Activated naive CD8-positive, alpha-beta T cell (primary cell): Measurements from ENCODE around the gene WDR93.

Source experiments
- H3K27ac Mint-ChIP-seq: one replicate; pipeline ENCODE4 v1.8.0; 2021; ENCODE audit warnings: mixed read lengths
- H3K27me3 Mint-ChIP-seq: one replicate; pipeline ENCODE4 v1.8.0; 2021; ENCODE audit warnings: mixed read lengths
- H3K36me3 Mint-ChIP-seq: one replicate; pipeline ENCODE4 v1.8.0; 2021; ENCODE audit warnings: mixed read lengths
- H3K4me1 Mint-ChIP-seq: one replicate; pipeline ENCODE4 v1.8.0; 2021; ENCODE audit warnings: low read depth, mixed read lengths
- H3K4me3 Mint-ChIP-seq: one replicate; pipeline ENCODE4 v1.8.0; 2021; ENCODE audit warnings: mild to moderate bottlenecking, mixed read lengths
- H3K9me3 Mint-ChIP-seq: one replicate; pipeline ENCODE4 v1.8.0; 2021; ENCODE audit warnings: low read depth, mixed read lengths

WDR93 gene

DNA sequence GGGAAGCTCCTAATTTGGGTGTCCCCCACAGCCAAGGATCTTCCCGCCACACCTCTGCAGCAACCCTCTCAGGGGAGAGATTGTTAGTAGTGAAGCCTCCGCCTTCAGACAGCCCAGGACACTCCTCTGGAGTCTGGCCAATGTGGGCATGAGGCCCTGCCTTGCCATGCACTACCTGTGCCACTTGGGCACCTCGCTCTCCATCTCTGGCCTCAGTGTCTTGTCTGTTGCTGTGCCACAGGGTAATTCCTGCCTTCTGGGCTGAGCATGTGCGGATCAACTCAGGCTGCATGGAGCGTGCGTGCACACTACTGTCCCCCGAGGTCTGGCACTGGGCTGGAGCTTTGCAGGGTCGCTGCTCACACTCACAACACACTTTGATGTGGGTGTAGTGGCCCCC lies 68.4 kb downstream of the WDR93 start:
- H3K4me3 Mint-ChIP-seq = no peak overlapping the region
- H3K27ac Mint-ChIP-seq = no peak overlapping the region
- H3K27me3 Mint-ChIP-seq = peaks cover 6% of the 10 kb centered on the region
- H3K36me3 Mint-ChIP-seq = no peaks in the 10 kb centered on the region
- no peaks in the 10 kb centered on the region for H3K9me3 Mint-ChIP-seq
- no peaks in the 10 kb centered on the region for H3K4me1 Mint-ChIP-seq

DNA sequence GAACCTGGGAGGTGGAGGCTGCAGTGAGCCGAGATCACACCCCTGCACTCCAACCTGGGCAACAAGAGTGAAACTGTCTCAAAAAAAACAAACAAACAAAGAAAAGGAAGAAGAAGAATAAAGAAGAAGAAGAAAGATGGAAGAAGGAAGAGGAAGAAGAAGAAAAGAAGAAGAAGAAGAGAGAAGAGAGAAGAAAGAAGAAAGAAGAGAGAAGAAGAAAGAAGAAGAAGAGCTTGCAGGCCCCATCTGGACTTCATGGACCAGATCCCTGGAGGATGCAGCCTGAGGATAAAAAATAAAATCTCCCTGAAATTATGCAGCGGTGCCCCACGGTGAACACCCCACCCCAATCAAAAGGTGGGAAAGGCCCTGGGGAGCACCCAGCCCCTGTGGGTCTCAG lies 69.2 kb downstream of the WDR93 start:
- Mint-ChIP-seq H3K4me3 (no peak overlapping the region), H3K27me3 (peaks cover 4% of the 10 kb centered on the region), H3K27ac (no peak overlapping the region), H3K36me3 (no peaks in the 10 kb centered on the region), H3K9me3 (no peaks in the 10 kb centered on the region), H3K4me1 (no peaks in the 10 kb centered on the region)

DNA sequence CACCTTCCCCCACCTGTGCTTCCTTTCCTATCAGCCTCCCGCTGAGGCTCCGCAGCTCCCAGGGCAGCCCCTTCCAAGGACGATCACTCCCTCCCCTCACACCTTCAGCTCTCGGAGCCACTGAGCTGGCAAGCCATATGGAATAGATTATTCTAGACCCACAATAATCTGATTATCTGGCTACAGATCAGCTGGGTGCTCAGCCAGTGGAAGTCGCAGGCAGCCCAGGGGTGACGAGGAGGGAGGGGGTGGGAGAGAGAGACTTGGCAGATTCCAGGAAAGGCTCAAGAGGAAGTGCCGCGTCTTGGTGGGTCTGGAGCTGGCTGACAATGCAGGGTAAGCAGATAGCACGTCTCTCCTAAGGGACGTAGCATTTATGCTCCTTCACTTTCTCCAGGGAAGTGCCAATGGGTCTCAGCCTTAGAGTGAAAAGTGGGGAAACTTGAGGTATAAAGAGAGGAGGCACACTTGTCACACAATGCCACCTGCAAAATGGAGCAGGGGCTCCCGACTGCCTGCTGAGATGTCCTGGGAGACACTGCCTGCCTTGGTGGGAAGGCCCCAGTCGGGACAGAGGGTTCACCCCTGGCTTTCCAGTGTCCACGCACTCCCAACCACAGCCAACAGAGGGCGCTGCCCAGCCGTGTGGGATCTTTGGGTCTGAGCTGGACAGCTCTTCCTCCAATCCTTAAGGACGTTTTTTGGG lies 69.8 kb downstream of the WDR93 start:
- peaks cover 2% of the 10 kb centered on the region for H3K27me3 Mint-ChIP-seq
- no peaks in the 10 kb centered on the region for H3K4me1 Mint-ChIP-seq
- H3K9me3 Mint-ChIP-seq = no peaks in the 10 kb centered on the region
- no peaks in the 10 kb centered on the region for H3K36me3 Mint-ChIP-seq
- no peak overlapping the region for H3K27ac Mint-ChIP-seq
- H3K4me3 Mint-ChIP-seq = no peak overlapping the region

DNA sequence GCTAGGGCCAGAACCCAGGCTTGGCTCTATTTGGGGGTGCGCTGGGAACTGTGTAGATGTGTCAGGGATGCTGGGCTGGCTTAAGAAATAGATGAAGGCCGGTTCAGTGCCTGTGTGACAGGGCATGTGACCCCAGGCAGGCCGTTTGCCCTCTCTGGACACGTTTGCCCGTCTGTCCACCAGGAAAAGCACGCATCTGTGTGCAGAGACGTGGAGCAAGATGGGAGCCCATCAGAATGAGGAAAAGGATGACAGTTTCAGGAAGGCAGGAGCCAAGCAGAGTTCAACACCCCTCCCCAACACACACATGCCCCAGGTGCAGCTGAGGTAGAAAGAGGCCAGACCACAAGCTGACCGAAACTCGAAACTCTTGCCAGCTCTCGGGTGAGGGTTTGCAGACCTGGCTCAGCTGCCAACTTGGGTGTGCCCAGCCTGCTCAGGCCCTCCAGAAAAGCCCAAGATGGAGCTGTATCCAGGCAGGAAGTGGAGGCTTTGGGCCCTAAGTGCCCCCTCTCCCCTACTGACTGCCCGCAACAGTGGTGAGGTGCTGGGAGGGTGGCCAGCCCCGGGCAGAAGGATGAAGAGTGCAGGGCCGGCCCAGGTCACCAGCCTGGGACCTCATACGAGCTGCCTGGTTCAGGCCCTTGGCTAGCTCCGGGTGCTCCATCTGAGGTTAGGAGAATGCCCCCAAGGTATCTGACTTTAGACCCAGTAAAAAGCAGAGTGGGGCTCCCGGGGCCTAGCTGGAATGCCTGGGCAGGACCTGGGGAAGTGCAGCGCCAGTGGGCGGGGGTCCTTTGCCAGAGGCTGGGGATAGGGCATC lies 70.6 kb downstream of the WDR93 start:
- H3K27me3 Mint-ChIP-seq = peaks cover 2% of the 10 kb centered on the region
- no peaks in the 10 kb centered on the region for H3K4me1 Mint-ChIP-seq
- H3K27ac Mint-ChIP-seq = no peak overlapping the region
- no peaks in the 10 kb centered on the region for H3K36me3 Mint-ChIP-seq
- no peak overlapping the region for H3K4me3 Mint-ChIP-seq
- no peaks in the 10 kb centered on the region for H3K9me3 Mint-ChIP-seq

DNA sequence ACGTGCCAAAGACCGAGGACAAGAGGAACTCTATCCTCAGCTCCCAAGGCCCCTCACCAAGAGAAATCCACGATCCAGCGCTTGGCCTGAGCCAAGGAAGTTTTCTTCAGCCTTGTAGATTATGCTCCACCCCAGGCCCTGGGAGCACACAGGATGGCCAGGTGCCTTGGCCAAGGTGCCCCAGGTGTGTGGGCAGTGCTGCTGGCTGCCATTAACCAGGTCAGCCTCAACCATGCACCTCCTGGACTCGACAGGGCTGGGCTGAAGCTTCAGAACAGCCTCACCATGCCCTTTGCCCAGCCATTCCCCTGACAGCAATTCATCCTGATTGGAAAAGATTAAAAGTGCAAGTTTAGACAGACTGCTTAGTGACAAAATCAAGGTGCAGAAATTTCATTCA lies 71.3 kb downstream of the WDR93 start:
- H3K27me3 Mint-ChIP-seq = peaks cover 2% of the 10 kb centered on the region
- no peak overlapping the region for H3K4me3 Mint-ChIP-seq
- H3K27ac Mint-ChIP-seq = no peak overlapping the region
- no peaks in the 10 kb centered on the region for H3K9me3 Mint-ChIP-seq
- no peaks in the 10 kb centered on the region for H3K36me3 Mint-ChIP-seq
- H3K4me1 Mint-ChIP-seq = no peaks in the 10 kb centered on the region

DNA sequence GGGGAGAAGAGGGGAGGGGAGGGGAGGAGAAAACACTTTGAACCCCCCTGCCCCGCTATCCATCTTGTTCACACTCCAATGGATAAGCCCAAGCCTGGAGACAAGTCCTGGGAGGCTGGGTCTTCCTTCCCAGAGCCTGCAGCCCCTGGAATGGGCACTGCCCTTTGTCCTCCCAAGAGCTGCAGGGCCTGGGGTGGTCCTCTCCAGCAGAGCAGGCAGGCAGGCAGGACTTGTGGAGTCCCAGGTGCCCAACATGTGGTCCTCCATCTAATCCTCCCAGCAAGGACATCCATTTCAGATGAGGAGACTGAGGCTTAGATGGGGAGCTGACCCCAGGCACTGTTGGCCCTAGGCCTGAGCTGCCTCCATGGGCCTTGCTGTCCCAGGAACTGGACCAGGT lies 75.1 kb downstream of the WDR93 start:
- Mint-ChIP-seq H3K4me1 (no peaks in the 10 kb centered on the region), H3K36me3 (no peaks in the 10 kb centered on the region), H3K27me3 (no peaks in the 10 kb centered on the region), H3K9me3 (no peaks in the 10 kb centered on the region), H3K4me3 (no peak overlapping the region), H3K27ac (no peak overlapping the region)

DNA sequence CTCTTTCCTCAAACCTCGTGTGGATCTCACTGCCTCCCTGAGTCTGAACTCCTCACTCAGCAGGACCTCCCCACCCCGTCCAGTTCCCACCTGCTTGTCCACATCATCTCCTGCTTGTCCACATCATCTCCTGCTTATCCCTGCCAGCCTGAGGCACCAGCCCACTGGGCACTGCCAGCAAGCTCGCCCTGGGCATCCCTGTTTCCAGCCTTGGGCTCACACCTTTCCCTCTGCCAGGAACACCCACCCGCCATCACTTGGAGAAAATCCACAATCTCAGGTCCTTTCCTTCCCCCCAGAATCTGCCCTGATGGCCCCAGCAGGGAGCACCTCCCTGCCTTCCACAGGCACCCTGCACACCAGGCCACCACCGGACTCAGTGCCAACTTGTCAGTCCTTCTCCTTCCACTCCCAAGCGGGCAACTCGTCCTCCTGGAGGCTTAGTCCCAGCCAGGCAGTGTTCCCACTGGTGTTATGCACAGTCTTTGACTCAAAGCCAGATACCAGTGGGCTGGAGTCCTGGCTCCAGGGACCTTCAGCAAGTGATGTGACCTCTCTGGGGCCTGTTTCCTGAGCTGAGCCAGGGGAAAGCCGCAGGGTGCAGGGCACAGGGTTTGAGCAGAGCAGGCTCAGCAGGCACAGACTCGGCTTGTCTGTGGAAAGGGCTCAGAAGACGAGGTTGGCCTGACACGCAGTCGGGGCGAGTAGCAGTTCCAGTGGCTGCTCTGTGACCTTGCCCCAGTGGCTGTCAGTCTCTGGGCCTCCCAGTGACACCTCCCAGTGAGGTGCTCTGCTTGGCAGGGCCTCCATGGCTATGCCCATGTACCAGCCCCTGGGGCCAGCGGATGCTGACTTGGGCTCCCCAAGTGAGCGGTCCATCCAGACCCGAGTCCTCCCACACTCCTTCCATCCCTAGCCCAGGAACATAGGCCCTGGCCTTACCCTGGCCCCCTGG lies 76.0 kb downstream of the WDR93 start:
- Mint-ChIP-seq H3K4me1 (no peaks in the 10 kb centered on the region), H3K4me3 (no peak overlapping the region), H3K27ac (no peak overlapping the region)

DNA sequence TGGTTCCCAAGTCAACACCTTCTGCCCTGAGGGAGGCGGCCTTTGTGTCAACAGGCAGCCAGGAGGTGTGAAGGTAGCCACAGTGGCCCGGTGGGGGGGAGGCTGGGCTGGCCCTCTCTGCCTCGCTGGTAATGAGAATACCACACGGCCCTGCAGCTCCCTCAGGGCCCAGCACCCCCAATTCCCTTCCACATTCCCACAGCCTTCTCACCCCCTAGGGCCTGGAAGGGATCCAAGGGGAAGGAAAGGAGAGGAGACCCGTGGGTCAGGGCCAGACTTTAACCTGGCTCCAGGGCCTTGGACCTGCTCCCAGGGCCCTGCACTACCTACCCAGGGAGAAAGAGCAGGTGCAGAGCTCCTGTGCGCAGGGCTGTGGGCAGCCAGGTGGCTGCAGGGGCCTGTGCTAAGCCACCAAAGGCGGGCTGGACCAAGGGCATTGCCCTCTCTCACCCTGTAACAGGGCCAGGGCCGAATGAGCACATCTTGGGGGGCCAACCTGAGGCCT lies 76.9 kb downstream of the WDR93 start:
- H3K36me3 Mint-ChIP-seq = no peaks in the 10 kb centered on the region
- no peaks in the 10 kb centered on the region for H3K9me3 Mint-ChIP-seq
- no peak overlapping the region for H3K27ac Mint-ChIP-seq
- H3K4me1 Mint-ChIP-seq = no peaks in the 10 kb centered on the region
- no peak overlapping the region for H3K4me3 Mint-ChIP-seq
- no peaks in the 10 kb centered on the region for H3K27me3 Mint-ChIP-seq

More for the DNA sequence above, 76.0 kb downstream of the WDR93 start:
- Mint-ChIP-seq H3K36me3 (no peaks in the 10 kb centered on the region), H3K9me3 (no peaks in the 10 kb centered on the region), H3K27me3 (no peaks in the 10 kb centered on the region)

DNA sequence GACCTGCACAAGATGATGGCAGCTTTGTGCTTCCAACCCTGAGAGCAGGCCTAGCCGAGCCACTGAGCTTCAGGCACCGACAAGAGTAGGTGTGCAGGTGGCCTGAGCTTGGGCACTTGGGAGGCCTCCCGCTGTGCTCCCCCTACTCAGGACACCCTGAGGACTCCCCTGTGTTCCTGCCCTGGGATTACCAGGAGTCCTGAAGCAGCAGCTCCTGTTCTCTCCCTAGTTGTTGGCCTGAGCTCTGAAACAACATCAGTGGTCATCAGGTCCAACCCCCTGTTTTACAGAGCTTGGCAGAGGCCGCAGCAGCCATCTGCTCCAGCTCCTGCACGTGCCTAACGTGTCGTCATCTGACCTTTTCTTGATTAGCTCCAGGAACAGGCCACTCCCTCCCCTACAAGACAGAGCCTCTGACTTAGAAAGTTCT lies 77.5 kb downstream of the WDR93 start:
- Mint-ChIP-seq H3K27ac (no peak overlapping the region), H3K4me1 (no peaks in the 10 kb centered on the region), H3K36me3 (no peaks in the 10 kb centered on the region), H3K4me3 (no peak overlapping the region), H3K27me3 (no peaks in the 10 kb centered on the region), H3K9me3 (no peaks in the 10 kb centered on the region)

DNA sequence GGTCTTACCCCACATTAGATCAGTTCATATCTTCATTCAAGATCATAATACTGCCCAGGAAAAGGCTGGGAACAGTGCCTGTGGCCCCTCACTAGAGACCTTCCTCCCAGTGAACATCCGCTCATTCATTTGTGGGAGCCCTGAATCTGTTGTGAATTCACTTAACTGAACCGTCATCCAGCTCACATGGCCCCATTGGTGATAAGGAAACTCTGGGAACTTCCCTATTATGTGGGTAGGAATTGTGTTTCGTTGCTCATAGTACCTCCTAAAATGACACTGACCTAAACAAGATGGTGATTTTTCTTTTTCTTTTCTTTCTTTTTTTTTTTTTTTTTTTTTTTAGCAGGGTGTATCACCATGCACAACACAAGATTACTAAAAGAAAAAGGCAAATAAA lies 78.8 kb downstream of the WDR93 start:
- no peak overlapping the region for H3K27ac Mint-ChIP-seq
- no peaks in the 10 kb centered on the region for H3K4me1 Mint-ChIP-seq
- no peaks in the 10 kb centered on the region for H3K36me3 Mint-ChIP-seq
- peaks cover 2% of the 10 kb centered on the region for H3K27me3 Mint-ChIP-seq
- no peaks in the 10 kb centered on the region for H3K9me3 Mint-ChIP-seq
- H3K4me3 Mint-ChIP-seq = no peak overlapping the region

DNA sequence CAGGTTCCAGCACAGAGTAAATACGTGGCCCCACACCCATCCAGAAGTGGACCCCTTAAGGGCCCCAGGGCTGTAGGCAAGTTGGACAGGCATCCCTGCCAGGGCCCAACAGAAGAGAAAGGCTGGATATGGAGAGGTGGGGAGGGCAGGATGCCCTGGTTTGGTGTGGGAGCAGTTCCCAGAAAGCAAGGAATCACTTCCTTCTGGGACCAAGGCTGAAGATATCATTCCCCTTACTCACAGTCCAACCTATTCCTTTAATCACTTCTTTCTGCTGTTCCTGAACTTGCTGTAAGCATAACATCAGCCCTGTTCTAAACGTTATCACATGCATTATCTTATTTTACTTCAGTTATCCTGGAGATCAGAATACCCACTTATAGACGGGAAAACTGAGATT lies 79.4 kb downstream of the WDR93 start:
- Mint-ChIP-seq H3K27me3 (peaks cover 2% of the 10 kb centered on the region), H3K9me3 (no peaks in the 10 kb centered on the region), H3K27ac (peak overlapping the region; percentile 5), H3K4me3 (no peak overlapping the region), H3K36me3 (no peaks in the 10 kb centered on the region), H3K4me1 (no peaks in the 10 kb centered on the region)

DNA sequence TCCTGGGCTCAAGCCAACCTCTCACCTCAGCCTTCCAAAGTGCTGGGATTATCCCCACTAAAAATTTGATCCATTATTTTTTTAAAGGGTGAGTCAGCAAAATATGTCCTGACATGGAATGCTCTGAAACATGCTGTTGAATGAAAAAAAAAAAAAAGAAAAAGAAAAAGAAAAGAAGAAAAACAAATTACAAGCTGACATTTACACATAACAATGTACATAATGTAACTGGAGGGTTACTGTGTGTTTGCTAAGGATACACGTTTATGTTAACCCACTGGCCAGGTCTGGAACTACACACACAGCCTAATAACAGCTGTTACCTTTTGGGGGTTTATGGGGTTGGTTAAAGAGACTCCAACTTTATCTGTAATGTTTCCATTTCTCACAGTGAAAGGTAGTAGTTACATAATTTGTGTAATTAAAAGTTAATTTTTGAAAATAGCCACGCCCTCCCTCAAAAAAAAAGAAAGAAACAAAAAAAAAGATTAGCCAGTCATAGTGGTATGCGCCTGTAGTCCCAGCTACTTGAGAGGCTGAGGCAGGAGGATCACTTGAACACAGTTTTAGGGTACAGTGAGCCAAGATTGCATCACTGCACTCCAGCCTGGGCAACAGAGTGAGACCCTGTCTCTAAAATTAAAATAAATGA lies 82.4 kb downstream of the WDR93 start:
- Mint-ChIP-seq H3K4me3 (no peak overlapping the region), H3K27me3 (peaks cover 6% of the 10 kb centered on the region), H3K36me3 (no peaks in the 10 kb centered on the region), H3K9me3 (no peaks in the 10 kb centered on the region), H3K4me1 (peaks cover 1% of the 10 kb centered on the region), H3K27ac (no peak overlapping the region)

DNA sequence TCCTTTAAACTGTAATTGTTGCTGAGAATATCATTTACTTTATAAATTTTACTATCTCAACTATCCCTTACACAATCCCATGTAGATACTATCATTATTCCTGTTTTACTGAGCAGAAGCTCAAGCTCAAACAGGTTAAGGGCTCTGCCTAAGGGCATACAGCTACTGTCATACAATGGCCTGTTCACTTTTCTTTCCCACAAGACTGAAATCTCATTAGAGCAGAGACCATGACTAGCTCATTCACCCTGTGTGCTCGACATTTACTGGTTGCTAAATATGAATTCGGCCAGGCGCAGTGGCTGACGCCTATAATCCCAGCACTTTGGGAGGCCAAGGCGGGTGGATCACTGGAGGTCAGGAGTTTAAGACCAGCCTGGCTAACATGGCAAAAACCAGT lies 83.9 kb downstream of the WDR93 start:
- no peaks in the 10 kb centered on the region for H3K9me3 Mint-ChIP-seq
- H3K27me3 Mint-ChIP-seq = peaks cover 6% of the 10 kb centered on the region
- H3K27ac Mint-ChIP-seq = no peak overlapping the region
- H3K4me1 Mint-ChIP-seq = peaks cover 1% of the 10 kb centered on the region
- H3K36me3 Mint-ChIP-seq = no peaks in the 10 kb centered on the region
- no peak overlapping the region for H3K4me3 Mint-ChIP-seq

DNA sequence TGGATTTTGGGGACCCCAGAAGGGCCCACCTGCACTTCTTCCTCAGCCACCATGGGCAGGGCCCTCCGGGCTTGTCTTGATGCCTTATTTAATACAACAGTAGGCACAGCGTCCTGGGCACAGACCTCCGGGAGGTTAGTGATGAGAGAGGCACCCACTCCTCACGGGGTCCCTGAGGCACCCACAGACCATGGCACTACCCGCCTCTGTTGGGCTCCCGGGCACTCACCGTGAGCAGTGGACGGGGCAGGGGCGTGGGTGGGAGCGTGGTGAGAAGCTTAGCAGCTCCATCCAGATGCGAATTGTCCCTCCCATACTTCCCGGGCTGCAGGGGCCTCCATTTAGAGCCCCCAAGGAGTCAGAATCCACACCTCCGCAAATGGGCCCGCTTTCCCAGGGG lies 85.2 kb downstream of the WDR93 start:
- Mint-ChIP-seq H3K9me3 (no peaks in the 10 kb centered on the region), H3K4me3 (peak overlapping the region; percentile 17)

More for the DNA sequence above, 85.2 kb downstream of the WDR93 start:
- Mint-ChIP-seq H3K27ac (no peak overlapping the region), H3K4me1 (peaks cover 1% of the 10 kb centered on the region), H3K27me3 (peaks cover 11% of the 10 kb centered on the region), H3K36me3 (no peaks in the 10 kb centered on the region)
